Measurements from ENCODE around the gene SESN2.

SESN2 gene

GRCh38 chr1:28249013-28249865, 10.1 kb upstream of the SESN2 start:
- DNase-seq (ENCODE audit: low spot score): peak; percentile 58
- FAIRE-seq: no peak

- DNase-seq (ENCODE audit: low spot score): no peak
- no peak for FAIRE-seq
Observed at GRCh38 chr1:28249866-28250295, 9.4 kb upstream of the SESN2 start.

- FAIRE-seq: no peak
- DNase-seq (ENCODE audit: low spot score): no peak
Observed at GRCh38 chr1:28256197-28256827, 3.0 kb upstream of the SESN2 start.

- FAIRE-seq: no peak
- no peak for DNase-seq (ENCODE audit: low spot score)
Observed at GRCh38 chr1:28257736-28258135, 1.6 kb upstream of the SESN2 start.

GRCh38 chr1:28258628-28259251, 578 bp upstream of the SESN2 start:
- FAIRE-seq: no peak
- no peak for DNase-seq (ENCODE audit: low spot score)

GRCh38 chr1:28259934-28260802, 850 bp downstream of the SESN2 start:
- DNase-seq (ENCODE audit: low spot score) (peak; percentile 80), FAIRE-seq (no peak)

- no peak for DNase-seq (ENCODE audit: low spot score)
- no peak for FAIRE-seq
Observed at GRCh38 chr1:28260803-28261174, 1.5 kb downstream of the SESN2 start.

- FAIRE-seq (no peak), DNase-seq (ENCODE audit: low spot score) (no peak)
Observed at GRCh38 chr1:28264897-28265296, 5.6 kb downstream of the SESN2 start.

- FAIRE-seq (no peak), DNase-seq (ENCODE audit: low spot score) (no peak)
Observed at GRCh38 chr1:28265577-28265976, 6.3 kb downstream of the SESN2 start.

- DNase-seq (ENCODE audit: low spot score): no peak
- FAIRE-seq: no peak
Observed at GRCh38 chr1:28266920-28267322, 7.6 kb downstream of the SESN2 start.

- DNase-seq (ENCODE audit: low spot score) (no peak), FAIRE-seq (no peak)
Observed at GRCh38 chr1:28267633-28268032, 8.3 kb downstream of the SESN2 start.

- FAIRE-seq (no peak), DNase-seq (ENCODE audit: low spot score) (no peak)
Observed at GRCh38 chr1:28269529-28269928, 10.2 kb downstream of the SESN2 start.

- DNase-seq (ENCODE audit: low spot score): no peak
Observed at GRCh38 chr1:28272215-28272852, 13.0 kb downstream of the SESN2 start.

GRCh38 chr1:28273216-28273860, 14.0 kb downstream of the SESN2 start:
- DNase-seq (ENCODE audit: low spot score) (no peak), FAIRE-seq (no peak)

More at GRCh38 chr1:28272215-28272852, 13.0 kb downstream of the SESN2 start:
- no peak for FAIRE-seq

- DNase-seq (ENCODE audit: low spot score) (no peak), FAIRE-seq (no peak)
Observed at GRCh38 chr1:28278763-28279162, 19.4 kb downstream of the SESN2 start.

- DNase-seq (ENCODE audit: low spot score): no peak
- no peak for FAIRE-seq
Observed at GRCh38 chr1:28279721-28280120, 20.4 kb downstream of the SESN2 start.

- FAIRE-seq: no peak
- no peak for DNase-seq (ENCODE audit: low spot score)
Observed at GRCh38 chr1:28280501-28280900, 21.2 kb downstream of the SESN2 start.

- DNase-seq (ENCODE audit: low spot score) (no peak), FAIRE-seq (no peak)
Observed at GRCh38 chr1:28280977-28281381, 21.7 kb downstream of the SESN2 start.

- no peak for FAIRE-seq
- no peak for DNase-seq (ENCODE audit: low spot score)
Observed at GRCh38 chr1:28281608-28282425, 22.5 kb downstream of the SESN2 start.

Measured in urothelium cell line (cell line).